Globus pallidus (tissue), 1 donor: ENCODE results near the gene ARF1.

Experiments used
- DNase-seq: peaks from one replicate; pipeline ENCODE4 v3.0.0-alpha.2; 2015; ENCODE audit warnings: low spot score

ARF1 gene

DNA sequence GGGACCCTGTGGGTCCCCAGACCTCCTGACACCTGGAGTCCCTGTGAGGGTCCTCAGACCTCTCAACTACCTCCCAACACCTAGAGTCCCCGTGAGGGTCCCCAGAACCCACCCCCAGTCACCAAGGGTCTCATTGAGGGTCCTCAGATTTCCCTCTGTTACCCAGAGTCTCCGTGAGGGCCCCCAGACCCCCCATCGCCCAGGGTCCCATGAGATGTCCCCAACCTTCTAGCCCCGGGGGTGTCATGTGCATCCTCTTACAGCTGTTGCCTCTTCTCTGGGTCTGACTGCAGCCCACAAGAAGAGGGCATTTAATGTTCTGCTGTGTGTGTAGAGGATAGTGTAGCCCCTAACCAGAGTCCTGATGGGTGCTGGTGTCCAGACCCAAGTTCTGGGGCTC lies 65.3 kb downstream of the ARF1 start:
- no peak for DNase-seq

DNA sequence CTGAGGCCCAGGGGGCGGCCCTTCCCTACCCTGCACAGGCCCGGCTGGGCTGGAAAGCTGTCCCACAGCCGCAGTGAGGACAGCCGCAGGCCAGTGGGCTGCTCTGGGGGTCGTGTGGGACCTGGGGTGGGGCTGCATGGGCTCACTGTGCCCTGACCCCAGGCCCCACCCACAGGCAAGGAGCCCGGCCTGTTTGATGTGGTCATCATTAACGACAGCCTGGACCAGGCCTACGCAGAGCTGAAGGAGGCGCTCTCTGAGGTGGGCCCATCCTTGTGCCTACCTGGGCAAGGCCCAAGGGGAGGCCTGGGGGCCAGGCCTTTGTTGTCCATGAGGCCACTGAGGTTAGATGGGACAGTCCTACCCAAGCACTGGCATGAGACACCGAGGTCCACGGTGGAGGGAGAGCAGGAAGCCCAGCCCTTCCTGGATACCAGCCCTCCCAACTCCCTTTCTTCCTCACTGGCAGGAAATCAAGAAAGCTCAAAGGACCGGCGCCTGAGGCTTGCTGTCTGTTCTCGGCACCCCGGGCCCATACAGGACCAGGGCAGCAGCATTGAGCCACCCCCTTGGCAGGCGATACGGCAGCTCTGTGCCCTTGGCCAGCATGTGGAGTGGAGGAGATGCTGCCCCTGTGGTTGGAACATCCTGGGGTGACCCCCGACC lies 65.8 kb downstream of the ARF1 start:
- no peak for DNase-seq
